ENCODE results near the gene STARD3.
"Not testable (repeated sequence)": the region's sequence is repeated elsewhere in the genome, so short reads cannot be mapped to it uniquely, and the experiment has no call there.

Gene STARD3

DNA sequence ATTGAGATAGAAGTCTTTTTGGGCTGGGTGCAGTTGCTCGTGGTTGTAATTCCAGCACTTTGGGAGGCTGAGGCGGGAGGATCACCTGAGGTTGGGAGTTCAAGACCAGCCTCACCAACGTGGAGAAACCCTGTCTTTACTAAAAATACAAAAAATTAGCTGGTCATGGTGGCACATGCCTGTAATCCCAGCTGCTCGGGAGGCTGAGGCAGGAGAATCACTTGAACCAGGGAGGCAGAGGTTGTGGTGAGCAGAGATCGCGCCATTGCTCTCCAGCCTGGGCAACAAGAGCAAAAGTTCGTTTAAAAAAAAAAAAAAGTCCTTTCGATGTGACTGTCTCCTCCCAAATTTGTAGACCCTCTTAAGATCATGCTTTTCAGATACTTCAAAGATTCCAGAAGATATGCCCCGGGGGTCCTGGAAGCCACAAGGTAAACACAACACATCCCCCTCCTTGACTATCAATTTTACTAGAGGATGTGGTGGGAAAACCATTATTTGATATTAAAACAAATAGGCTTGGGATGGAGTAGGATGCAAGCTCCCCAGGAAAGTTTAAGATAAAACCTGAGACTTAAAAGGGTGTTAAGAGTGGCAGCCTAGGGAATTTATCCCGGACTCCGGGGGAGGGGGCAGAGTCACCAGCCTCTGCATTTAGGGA lies 62.3 kb downstream of the STARD3 start:
- FAIRE-seq = not testable (repeated sequence)

DNA sequence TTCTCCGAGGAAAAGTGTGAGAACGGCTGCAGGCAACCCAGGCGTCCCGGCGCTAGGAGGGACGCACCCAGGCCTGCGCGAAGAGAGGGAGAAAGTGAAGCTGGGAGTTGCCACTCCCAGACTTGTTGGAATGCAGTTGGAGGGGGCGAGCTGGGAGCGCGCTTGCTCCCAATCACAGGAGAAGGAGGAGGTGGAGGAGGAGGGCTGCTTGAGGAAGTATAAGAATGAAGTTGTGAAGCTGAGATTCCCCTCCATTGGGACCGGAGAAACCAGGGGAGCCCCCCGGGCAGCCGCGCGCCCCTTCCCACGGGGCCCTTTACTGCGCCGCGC lies 62.8 kb downstream of the STARD3 start, which contains the start of gene ERBB2:
ERBB2 (plus strand) TSS at position 247 of the 330 bp plus-strand sequence. CDS start 175 bp downstream, outside the sequence.
- FAIRE-seq = no peak

DNA sequence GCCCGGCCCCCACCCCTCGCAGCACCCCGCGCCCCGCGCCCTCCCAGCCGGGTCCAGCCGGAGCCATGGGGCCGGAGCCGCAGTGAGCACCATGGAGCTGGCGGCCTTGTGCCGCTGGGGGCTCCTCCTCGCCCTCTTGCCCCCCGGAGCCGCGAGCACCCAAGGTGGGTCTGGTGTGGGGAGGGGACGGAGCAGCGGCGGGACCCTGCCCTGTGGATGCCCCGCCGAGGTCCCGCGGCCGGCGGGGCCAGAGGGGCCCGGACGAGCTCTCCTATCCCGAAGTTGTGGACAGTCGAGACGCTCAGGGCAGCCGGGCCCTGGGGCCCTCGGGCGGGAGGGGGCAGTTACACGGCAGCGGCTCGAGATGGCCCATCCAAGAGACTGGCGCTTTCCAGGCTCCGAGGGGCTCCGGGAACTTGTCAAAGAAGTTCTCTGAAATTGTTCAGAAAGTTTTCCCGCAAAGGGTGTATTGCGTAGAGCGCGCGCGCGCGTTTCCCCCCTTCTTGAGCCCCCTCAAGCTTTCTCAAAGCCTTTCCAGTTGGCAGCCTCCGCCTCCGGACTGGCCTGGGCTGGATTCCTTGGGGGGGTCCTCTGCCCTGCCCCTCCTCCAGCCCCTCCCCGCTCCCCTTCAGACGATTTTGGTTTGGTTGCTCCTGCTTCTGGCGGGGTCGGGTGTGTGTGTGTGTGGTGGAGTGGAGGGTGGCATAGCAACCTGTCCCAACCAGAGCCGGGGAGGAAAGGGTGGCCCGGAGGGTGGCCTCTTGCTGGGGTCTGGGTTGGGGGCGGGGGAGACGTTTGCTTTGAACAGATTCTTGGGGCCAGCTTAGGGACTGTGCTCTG lies 63.4 kb downstream of the STARD3 start:
- no peak for FAIRE-seq

DNA sequence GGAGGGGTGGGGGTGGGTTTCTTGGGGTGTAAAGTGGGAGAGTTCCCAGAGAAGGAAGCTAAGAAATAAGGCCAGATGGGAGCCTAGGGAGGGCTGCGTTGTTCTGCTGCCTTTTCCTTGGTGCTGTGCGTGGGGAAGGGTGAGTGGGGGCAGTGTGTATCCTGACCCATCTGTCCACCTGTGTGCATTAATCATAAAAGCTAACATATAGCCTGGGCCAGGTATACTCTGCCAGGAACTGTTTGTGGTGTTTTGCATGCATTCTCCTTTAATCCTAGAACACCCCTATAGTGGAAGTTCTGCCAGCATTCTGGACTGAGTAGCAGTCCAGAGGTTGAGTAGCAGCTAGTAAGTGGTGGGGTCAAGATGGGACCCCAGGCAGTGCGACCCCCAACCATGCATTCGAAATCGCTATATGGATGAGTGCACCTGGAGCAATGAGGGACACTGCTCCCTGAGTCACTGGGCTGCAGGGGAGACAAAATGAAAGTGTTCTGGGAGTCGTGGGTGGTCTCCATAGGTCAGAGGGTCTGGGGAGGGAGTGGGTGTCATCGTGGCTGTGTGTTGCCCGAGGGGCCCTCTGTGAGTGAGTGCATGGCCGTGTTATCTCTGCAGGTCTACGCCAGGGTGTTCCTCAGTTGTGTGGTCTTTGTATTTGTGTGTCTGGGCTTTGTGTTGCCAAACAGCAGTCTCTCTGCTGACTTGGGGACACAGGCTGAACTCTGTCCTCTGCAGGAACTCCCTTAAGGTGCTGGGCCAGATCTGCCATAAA lies 64.3 kb downstream of the STARD3 start:
- no peak for FAIRE-seq

DNA sequence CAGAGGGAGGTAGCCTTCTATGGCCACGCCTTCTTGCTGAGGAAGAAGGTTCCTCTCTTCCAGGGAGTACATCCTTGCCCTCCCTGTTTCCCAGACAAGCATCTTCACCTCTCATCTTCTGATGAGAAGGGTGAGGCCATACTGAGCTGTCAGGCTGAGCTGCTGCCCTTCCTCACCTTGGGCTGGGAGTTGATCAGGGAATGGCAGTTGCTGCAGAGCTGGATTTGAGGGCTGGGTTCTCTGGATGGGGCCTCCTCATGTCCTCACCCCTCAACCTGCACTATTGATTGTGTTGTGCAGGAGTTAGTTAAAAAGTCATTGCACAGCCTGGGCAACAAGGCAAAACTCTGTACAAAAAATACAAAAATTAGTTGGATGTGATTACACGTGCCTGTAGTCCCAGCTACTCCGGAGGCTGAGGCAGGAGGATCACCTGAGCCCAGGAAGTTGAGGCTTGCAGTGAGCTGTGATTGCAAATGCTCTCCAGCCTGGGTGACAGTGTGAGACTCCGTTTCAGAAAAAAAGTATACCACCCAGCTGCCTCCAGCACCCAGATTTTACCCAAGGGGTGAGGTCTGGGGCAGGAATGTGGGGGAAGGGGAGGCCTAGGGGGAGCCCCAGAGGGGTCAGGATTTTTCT lies 65.0 kb downstream of the STARD3 start:
- no peak for FAIRE-seq

DNA sequence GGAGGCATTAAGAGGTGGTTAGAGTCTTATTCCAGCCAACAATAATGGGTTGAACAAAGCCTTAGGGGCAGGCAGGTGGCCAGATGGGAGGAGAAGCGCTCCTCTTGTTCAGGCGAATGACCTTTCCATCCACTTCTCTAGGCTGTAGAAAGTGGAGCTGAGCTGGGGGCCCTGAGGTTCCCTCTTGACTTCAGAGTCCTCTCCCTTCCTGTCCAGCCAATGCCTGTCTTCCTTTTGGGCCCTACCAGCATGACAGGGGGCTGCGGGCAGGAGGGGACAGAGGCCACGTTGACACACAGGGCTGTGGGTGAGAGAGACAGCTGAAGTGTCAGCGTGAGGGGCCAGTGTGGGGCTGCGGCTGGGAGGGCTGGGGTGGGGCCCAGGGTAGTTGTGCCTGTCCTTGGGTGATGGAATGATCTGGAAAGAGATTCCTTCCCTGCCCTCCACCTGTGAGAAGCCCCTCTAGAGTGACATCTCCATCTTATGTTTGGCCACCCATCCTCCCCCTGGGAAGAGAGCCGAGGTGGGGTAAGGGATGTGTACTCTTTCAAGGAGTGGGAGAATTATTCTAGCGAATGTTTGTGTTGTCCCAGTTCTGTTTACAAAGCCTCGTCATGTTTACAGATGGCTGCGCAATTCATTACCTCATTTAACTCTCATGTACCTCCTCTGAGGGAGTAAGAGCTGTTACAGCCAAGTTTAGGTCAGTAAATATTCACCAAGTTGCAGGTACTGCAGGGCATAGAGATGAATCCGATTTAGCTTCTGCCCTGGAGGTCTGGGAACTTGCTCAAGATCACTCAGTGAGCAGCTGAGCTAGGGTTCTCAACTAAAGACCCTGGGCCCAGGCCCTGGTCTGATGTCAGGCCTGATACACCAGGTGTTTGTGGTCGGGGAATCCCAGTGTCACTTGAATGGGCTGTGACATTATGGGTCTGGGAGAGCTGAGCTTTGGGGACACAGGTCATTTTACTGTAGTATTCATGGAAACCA lies 66.3 kb downstream of the STARD3 start:
- no peak for FAIRE-seq

DNA sequence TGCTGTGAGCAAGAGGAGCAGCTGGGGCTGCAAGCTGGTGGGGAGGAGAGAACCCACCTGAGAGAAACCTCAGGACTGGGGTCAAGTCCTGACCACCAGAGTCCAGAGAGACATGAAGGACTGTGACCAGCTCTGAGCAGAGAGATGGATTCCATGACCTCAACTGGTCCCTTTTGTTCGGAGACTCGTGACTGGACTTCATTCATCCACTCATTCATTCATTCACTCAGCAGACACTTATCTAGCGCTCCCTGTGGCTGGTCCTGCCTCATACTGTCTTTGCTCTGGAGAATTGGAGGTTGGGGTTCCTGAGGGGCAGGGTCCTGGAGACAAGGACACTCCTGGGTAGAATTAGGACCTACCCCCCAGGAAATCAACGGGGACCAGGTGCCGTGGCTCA lies 67.0 kb downstream of the STARD3 start:
- no peak for FAIRE-seq

DNA sequence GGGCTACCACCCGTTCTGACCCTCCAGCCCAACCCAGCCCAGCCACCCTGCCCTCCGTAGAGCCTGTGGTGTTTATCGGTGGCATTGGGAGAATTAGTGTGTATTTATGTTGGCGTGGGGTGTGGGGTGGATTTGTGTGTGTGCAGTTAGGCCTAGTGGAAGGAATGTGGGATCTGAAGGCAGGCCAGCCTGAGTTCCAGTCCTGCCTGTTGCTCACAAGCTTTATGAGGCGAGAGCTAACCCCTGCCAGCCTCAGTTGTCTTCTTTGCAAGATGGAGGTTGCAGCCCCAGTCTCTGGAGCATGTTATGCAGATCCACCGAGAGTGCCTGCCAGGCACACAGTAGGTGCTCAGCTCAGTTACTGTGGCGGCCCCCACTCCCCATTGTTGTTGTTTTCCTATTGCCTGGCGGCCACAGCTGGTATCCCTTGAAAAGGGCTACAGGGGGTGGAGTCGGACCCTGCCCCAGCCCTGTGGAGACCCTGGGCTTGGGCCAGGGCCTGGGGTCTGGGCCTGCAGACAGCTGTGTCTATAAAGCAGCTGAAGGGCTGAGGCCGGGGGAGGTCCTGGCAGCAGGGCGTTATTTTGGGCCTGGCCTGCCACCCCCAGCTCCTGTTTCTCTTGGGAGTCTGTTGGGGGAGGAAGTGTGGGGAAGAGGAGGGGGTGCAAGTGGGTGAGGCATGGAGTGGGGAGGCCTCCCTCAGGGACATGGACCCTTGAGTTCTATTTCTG lies 68.0 kb downstream of the STARD3 start:
- FAIRE-seq = no peak

DNA sequence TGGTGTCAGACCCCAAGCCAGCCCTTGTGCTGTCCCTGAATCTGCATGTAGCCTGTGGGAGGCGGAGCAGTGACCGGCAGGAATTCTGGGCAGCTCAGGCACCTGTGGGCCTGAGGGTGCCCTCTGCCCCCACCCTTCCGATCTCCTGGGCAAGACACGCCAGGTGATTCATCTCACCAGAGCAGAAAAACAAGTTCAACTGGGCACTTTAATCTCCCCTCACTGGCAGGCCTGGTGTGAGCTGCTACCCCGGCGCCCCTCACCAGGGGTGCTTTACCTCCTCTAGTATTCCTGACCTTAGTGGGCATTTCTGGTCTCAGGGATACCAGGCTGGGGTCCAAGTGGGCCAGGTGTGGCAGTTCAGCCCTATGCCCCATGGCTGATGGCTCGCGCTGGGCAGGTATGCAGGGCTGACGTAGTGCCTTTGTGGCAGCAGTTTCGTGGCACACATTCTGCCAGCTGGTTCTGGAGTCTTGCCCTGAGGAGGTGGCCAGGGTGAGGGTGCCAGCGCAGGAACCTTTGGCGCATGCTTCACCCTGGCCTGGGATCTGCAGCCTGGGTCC lies 68.9 kb downstream of the STARD3 start:
- no peak for FAIRE-seq

DNA sequence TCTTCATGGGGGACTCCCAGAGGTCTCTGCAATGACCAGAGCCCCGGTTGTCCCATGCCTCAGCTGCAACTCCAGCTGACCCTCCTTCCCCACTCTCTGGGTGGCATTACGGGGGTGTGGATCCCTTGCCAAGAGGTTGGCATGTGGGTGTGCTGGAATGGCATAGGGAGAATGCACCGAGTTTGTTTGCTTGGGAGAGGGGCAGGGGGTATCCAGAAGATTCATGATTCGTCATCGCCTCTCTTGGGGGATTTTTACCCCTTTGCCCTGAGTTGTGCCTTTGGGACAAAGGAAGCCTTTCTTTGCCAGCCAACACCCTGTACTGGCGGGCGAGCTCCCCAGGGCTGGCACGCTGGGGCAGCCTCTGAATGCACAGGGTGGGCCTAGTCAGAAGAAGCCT lies 69.4 kb downstream of the STARD3 start:
- FAIRE-seq = no peak

DNA sequence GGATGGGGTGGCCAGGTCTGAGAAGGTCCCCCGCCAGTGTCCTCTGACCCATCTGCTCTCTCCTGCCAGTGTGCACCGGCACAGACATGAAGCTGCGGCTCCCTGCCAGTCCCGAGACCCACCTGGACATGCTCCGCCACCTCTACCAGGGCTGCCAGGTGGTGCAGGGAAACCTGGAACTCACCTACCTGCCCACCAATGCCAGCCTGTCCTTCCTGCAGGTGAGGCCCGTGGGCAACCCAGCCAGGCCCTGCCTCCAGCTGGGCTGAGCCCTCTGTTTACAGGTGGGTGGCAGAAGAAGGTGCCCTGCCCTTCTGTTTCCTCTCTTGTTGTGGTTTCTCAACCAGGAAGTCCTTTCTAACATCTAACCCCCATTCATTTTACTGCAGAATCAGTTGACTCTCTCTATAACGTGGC lies 70.0 kb downstream of the STARD3 start:
- FAIRE-seq = no peak

DNA sequence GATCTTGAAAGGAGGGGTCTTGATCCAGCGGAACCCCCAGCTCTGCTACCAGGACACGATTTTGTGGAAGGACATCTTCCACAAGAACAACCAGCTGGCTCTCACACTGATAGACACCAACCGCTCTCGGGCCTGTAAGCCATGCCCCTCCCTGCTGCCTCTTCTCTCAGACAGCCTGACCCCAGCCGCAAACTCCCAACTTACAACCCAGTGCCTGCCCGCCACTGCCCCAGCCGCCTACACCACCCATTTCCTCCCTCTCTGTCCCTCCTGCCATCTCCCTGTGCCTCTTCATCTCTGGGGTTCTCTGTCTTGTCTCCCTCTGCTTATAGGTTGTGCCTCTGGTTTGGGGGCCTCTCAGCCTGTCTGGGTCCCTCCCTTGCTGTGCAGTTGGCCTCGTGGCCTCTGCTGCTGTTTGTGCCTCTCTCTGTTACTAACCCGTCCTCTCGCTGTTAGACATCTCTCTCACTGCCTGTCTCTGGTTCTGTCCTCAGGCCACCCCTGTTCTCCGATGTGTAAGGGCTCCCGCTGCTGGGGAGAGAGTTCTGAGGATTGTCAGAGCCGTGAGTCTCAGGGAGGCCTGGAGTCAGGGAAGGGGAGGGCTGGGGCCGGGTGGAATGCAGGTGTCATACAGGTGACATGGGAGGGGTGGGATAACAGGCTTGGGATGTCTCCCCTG lies 72.5 kb downstream of the STARD3 start:
- no peak for FAIRE-seq

DNA sequence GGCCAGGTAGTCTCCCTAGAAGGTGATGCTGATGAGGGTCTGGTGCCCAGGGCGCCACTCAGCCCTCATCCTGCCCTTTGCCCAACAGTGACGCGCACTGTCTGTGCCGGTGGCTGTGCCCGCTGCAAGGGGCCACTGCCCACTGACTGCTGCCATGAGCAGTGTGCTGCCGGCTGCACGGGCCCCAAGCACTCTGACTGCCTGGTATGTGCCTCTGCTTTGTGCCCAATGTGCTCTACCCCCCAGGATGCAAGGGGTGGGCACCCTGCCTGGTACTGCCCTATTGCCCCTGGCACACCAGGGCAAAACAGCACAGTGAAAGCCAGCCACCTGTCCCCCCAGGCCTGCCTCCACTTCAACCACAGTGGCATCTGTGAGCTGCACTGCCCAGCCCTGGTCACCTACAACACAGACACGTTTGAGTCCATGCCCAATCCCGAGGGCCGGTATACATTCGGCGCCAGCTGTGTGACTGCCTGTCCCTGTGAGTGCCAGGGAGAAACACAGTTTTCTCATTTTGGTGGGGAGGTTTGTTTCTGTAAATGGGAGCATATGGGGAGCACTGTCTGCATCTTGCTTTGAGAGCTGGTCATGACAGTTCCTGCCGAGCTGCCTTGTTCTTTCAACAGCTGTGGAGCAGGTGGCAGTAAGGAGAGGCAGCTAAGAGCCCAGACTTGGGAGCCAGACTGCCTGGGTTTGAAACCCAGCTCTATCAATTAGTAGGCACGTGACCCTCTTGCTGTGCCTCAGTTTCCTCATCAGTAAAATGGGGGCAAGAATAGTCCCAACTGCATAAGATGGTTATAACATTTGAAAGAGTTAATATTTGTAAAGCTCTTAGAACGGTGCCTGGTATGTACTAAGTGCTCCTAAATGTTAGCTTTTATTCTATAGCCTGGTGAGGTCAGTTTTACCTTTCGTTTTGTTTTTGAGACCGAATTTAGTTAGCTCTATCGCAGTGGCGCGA lies 73.3 kb downstream of the STARD3 start:
- no peak for FAIRE-seq

DNA sequence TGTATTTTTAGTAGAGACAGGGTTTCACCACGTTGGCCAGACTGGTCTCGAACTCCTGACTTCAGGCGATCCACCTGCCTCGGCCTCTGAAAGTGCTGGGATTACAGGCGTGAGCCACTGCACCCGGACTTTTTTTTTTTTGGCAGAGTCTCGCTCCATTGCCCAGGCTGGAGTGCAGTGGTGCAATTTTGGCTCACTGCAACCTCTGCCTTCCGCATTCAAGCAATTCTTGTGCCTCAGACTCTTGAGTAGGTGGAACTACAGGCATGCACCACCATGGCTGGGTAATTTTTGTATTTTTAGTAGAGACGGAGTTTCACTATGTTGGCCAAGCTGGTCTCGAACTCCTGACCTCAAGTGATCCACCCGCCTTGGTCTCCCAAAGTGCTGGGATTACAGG lies 74.1 kb downstream of the STARD3 start:
- FAIRE-seq = not testable (repeated sequence)

DNA sequence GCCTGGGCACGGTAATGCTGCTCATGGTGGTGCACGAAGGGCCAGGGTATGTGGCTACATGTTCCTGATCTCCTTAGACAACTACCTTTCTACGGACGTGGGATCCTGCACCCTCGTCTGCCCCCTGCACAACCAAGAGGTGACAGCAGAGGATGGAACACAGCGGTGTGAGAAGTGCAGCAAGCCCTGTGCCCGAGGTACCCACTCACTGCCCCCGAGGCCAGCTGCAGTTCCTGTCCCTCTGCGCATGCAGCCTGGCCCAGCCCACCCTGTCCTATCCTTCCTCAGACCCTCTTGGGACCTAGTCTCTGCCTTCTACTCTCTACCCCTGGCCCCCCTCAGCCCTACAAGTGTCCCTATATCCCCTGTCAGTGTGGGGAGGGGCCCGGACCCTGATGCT lies 74.9 kb downstream of the STARD3 start:
- FAIRE-seq = no peak
